Measurements from ENCODE around the gene COL4A2.
A peak's percentile ranks its signal among the peaks of the same experiment; 100 is the strongest.

The COL4A2 gene

DNA sequence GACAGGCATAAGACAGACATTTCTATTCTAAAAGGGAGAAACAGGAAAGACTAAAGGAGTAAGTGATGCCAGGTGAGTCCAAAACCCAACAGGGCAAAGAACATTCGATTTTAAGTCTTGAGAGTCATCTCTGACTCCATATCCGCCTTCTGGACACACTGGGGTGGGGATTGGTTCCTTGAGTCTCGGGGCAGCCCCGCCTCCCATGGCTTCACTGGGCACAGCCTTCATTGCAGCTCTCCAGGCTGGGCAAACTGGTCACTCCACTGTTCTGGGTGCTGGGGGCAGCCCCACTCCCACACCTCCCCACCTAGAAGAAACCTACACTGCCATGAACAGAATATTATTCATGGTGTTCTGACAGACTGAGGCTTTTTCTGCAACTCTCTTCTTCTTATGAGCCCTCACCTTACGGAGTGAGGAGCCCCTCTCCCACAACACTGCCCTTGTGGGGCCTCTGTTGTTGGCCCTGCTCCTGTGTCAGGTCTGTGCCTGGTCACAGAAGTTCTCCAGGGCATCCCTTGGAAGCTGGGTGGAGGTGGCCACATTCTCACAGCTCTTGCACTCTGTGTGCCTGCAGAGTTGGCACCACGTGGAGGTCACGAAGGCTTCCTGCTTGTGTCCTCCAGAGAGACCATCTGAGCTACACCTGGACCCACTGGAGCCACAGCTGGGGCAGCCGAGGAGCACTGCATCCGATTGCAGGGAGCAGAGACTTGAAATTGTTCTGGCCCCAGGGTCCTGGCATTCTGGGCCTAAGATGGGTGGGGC is 95.4 kb downstream of the COL4A2 start:
- DNase-seq (ENCODE audit: low read depth): no peak

GRCh38 chr13:110403315-110403714 is 96.2 kb downstream of the COL4A2 start:
- no peak for DNase-seq (ENCODE audit: low read depth)

DNA sequence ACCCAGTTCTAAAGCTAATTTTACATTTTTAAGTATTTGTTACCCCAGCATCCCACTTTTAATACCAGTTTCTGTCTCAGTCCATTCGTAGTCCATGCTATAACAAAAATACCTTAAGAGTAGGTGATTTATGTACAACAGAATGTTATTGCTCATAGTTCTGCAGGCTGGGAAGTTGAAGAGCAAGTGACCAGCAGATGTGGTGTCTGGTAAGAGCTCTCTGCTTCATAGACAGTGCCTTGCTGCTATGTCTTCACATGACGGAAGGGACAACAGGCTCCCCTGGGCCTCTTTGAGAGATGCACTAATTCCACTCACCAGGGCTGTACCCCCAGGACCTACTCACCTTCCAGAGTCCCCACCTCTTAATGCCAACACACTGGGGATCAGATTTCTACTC is 96.6 kb downstream of the COL4A2 start:
- no peak for DNase-seq (ENCODE audit: low read depth)

DNA sequence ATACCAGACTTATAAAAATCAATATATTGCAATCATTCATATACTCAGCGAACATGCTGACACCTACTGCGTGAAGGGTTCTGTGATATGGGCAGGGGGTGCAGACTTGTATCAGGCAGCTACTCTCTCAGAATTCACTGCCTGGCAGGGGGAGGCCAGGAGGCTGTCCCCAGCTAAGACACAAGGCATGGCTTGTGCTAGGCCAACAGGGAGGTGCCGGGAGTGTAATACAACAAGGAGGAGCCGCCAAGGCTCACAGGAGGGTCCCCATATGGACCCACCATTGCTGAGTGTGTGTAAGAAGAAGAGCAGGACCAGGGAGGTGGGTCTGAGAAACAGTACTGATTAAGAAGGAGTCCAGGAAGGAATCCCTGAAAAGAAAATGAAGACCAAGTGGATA is 97.2 kb downstream of the COL4A2 start:
- no peak for DNase-seq (ENCODE audit: low read depth)

GRCh38 chr13:110405597-110406450 is 98.7 kb downstream of the COL4A2 start:
- DNase-seq (ENCODE audit: low read depth): no peak

DNA sequence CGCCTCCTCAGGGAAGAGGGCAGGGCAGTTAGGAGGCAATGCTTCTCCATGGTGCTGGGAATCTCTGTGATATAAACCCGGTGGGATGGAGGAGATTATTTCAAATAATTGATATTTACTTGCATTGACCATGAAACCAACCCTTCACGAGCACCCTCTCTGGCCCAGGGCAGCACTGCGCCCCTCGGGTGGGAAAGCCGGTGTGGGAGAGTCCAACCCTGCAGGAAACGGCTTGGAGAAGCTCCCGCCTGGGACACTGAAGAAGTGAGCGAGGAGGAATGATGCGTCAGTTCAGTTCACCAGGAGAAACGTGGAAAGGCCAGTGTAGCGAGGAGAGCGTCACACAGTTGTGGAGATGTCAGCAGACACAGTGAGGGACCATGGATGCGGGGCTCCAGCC is 99.9 kb downstream of the COL4A2 start:
- DNase-seq (ENCODE audit: low read depth): no peak

GRCh38 chr13:110407531-110407930 is 100.4 kb downstream of the COL4A2 start:
- no peak for DNase-seq (ENCODE audit: low read depth)

GRCh38 chr13:110408286-110408685 is 101.2 kb downstream of the COL4A2 start:
- no peak for DNase-seq (ENCODE audit: low read depth)

- no peak for DNase-seq (ENCODE audit: low read depth)
Measured at GRCh38 chr13:110409581-110409992, 102.5 kb downstream of the COL4A2 start.

DNA sequence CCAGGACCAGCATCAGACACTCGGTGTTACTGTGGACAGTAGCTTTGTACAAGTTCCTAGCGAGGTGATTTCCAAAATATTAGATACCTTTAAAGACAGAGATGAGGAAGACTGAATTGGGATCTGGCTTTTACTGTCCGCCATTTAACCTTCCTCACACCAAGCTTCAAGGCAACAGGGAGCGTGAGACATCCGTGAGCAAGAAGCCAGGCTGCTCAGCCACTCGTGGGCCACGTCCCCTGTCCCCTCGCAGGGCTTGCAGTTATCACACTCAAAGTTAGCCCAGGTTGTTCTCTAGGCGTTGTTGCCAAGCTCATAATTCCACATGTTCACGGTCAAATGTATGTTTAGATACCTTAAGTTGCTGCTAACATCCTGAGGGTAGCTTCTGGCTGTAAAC is 102.9 kb downstream of the COL4A2 start:
- no peak for DNase-seq (ENCODE audit: low read depth)

DNA sequence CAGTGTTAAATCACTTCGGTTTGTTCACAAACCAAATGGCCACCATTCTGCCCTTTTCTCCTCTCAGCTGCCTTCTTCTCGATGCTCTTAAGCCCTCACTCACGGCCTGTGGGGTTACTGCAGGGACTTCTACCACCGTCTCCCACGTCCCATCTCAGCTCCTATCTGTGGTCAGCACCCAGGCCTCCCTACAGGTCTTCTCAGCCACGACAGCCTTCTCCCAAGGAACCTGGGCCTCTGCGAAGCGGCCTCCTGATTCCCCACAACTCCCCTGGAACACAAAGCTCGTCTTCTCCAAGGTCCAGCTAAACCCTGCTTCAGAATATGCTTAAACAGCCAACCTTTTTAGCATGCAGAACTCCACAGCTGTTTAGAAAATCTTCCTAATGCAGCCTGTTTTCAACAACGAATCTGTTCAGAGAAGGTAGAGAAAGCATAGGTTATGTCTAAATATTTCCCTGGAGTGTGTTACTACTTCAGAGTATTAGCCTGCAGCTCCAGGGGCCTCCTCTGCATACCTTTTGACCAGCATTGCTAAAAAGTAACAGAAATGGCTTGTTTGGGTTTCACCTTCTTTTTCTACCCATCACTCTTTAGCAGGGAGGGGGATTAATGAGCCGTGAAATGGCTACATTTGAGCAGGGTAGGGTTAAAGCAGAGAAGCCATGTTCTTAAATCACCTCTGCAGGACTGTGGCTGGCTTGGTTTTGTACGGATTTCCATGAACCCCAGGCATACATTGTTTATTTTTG is 104.0 kb downstream of the COL4A2 start:
- DNase-seq (ENCODE audit: low read depth): no peak

- DNase-seq (ENCODE audit: low read depth): no peak
Measured at GRCh38 chr13:110411688-110412059, 104.6 kb downstream of the COL4A2 start.

GRCh38 chr13:110412132-110412914 is 105.2 kb downstream of the COL4A2 start:
- DNase-seq (ENCODE audit: low read depth): peak; percentile 36

DNA sequence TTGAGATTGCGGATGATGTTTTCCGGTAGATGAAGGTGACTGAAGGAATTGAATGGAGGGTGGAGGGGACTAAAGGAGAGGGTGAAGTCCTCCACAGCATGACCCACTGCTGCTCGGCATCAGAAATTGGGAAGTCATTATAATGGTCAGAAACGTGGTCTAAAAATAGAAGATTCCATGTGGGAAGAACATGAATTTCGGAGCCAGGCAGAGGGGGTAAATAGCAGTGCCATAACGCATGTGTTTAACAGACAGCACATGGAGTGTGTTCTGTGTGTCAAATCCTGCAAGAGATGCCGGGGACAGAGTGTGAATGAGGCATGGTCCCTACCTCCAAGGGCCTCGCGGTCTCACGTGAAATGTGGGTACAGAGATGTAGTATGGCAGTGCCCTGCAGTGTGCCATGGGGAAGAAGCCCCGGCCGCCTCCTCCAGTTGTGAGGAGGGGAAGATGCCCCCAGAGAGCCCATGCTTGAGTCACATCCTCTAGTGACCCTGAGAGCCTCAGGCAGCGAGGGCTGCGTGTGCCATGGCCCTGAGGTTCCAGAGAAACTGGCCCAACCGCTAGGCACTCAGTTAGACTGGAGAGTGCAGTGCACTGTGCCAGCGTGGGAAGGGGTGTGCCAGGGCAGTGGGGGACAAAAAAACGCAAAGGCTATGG is 106.1 kb downstream of the COL4A2 start:
- no peak for DNase-seq (ENCODE audit: low read depth)

GRCh38 chr13:110413676-110414040 is 106.6 kb downstream of the COL4A2 start:
- no peak for DNase-seq (ENCODE audit: low read depth)

GRCh38 chr13:110414283-110414682 is 107.2 kb downstream of the COL4A2 start:
- no peak for DNase-seq (ENCODE audit: low read depth)

DNA sequence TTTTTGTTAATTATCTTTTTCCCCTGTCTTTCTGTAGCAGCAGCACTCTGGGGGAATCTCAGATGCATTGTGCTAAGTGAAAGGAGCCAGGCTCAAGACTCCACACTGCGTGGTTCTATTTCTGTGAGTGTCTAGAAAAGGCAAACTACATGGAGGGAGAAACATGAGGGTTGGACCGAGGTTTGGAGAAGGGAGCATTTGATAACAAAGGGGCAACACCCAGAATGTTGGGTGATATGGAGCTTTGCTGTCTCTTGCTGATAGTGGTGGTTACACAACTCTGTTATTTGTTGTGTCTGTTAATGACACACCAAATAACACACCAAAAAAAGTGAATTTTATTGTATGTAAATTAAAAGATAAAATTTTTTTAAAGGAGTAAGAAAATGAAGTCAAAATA is 107.8 kb downstream of the COL4A2 start:
- DNase-seq (ENCODE audit: low read depth): no peak

DNA sequence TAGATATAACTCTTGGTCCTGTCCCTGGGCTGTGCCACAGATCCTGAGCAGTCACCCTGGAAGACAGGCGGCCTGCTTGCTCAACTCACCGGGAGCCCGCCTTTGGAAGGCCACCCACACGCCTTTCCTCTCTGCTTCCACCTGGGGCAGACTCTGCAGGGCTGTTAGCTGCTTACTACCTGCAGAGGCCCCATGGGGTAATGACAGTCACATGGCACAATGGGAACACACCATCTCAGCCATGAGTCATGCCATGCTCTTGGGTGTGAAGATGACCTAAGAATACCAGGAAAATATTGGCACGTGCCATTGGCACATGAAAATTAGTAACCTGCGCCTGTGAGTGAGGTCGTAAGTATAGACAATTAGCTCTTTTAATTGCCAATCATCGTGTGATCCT is 108.6 kb downstream of the COL4A2 start:
- DNase-seq (ENCODE audit: low read depth): no peak

GRCh38 chr13:110416131-110417025 is 109.3 kb downstream of the COL4A2 start:
- DNase-seq (ENCODE audit: low read depth): no peak

DNA sequence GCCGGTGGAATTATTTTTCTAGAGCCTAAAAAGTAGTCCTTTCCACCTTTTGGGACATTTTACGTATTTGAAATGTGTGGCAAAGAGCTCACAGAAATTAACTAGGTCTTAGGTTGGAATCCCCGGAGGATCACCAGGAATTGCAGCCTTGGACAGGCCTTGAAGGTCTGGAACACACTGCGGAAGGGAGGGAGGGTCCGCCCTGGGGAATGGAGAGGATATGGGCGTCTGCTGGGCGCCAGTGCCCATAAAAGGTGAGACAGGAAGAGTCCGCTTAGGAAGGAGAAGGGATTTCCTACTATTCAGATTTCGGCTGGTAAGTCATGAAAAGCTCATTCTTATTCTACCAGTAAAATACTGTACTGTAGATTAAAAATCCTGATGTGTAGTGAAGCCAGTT is 111.9 kb downstream of the COL4A2 start:
- no peak for DNase-seq (ENCODE audit: low read depth)
